ENCODE results near the gene NCSTN.

DNA sequence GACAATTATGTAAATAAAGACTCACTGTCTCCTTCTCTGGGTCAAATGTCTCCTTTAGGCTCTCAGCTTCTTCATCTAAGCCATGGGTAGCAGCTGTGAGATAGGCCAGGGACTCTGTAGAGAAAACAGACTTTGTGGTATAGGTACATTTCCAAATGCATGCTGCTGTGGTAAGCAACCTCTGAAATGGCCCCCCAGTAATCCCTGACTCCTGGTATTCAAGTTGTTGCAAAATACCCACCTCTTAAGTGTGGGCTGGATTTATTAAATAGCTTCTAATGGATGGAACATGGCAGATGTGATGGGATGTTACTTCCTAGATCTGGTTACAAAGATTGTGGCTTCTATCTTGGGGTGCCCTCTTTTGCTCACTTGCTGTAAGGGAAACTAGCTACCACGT lies 47.1 kb upstream of the NCSTN start:
- TF ChIP-seq TAF1 (IDR thresholded peaks at IDR 0.05; ENCODE audit: low read depth, low read length) (no peak), POLR2A (IDR thresholded peaks at IDR 0.05; ENCODE audit: low read depth, low read length) (no peak)

Measured in GM12891 (cell line).